ENCODE results near the gene KRT6A.

DNA sequence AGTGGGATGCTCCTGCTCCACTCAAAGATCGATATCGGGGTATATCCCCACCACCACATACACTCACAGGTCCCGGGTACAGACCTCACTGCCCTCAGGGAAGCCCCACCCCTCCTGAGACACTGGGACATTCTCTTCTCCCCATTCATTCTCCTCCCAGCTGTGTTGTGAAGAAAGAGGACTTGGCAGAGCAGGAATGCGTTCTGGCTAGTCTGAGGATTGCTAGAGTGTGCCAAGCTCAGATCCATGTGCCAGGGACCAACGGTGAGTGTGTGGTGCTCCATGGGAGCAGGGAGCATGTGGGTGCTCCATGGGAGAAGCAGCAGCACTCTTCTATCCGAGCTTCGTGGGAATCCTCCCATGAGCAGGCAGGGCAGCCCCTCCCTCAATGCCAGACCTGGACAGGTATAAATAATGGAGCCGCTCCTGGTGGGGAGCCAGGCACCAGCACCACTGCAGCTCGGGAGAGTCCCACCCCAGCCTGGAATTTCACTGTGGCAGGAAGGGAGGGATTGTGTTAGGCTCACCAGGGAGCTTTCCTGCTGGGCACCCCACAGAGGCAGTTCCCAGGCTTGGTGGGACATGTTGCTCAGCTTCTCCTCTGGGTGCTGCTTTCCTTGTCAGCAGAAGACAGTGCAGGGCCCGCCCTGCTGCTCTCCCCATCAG, 29.4 kb upstream of the KRT6A start:
- TF ChIP-seq, protein P1, sequence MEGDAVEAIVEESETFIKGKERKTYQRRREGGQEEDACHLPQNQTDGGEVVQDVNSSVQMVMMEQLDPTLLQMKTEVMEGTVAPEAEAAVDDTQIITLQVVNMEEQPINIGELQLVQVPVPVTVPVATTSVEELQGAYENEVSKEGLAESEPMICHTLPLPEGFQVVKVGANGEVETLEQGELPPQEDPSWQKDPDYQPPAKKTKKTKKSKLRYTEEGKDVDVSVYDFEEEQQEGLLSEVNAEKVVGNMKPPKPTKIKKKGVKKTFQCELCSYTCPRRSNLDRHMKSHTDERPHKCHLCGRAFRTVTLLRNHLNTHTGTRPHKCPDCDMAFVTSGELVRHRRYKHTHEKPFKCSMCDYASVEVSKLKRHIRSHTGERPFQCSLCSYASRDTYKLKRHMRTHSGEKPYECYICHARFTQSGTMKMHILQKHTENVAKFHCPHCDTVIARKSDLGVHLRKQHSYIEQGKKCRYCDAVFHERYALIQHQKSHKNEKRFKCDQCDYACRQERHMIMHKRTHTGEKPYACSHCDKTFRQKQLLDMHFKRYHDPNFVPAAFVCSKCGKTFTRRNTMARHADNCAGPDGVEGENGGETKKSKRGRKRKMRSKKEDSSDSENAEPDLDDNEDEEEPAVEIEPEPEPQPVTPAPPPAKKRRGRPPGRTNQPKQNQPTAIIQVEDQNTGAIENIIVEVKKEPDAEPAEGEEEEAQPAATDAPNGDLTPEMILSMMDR (IDR thresholded peaks at IDR 0.05; ENCODE audit: low read depth, low read length, missing input control): no peak
- TF ChIP-seq GABPA (IDR thresholded peaks at IDR 0.05 in 1 of 2, conservative IDR thresholded peaks at IDR 0.05 in 1 of 2) (no peak), TAF1 (conservative IDR thresholded peaks at IDR 0.05) (no peak), RAD21 (IDR thresholded peaks at IDR 0.05) (no peak), EGR1 (IDR thresholded peaks at IDR 0.05; ENCODE audit: low read depth in 2 of 2) (no peak)
- TF ChIP-seq, protein P2, sequence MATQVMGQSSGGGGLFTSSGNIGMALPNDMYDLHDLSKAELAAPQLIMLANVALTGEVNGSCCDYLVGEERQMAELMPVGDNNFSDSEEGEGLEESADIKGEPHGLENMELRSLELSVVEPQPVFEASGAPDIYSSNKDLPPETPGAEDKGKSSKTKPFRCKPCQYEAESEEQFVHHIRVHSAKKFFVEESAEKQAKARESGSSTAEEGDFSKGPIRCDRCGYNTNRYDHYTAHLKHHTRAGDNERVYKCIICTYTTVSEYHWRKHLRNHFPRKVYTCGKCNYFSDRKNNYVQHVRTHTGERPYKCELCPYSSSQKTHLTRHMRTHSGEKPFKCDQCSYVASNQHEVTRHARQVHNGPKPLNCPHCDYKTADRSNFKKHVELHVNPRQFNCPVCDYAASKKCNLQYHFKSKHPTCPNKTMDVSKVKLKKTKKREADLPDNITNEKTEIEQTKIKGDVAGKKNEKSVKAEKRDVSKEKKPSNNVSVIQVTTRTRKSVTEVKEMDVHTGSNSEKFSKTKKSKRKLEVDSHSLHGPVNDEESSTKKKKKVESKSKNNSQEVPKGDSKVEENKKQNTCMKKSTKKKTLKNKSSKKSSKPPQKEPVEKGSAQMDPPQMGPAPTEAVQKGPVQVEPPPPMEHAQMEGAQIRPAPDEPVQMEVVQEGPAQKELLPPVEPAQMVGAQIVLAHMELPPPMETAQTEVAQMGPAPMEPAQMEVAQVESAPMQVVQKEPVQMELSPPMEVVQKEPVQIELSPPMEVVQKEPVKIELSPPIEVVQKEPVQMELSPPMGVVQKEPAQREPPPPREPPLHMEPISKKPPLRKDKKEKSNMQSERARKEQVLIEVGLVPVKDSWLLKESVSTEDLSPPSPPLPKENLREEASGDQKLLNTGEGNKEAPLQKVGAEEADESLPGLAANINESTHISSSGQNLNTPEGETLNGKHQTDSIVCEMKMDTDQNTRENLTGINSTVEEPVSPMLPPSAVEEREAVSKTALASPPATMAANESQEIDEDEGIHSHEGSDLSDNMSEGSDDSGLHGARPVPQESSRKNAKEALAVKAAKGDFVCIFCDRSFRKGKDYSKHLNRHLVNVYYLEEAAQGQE (IDR thresholded peaks at IDR 0.05): no peak
- TF ChIP-seq, protein P3, sequence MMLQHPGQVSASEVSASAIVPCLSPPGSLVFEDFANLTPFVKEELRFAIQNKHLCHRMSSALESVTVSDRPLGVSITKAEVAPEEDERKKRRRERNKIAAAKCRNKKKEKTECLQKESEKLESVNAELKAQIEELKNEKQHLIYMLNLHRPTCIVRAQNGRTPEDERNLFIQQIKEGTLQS (IDR thresholded peaks at IDR 0.05): no peak
- TF ChIP-seq, protein P4, sequence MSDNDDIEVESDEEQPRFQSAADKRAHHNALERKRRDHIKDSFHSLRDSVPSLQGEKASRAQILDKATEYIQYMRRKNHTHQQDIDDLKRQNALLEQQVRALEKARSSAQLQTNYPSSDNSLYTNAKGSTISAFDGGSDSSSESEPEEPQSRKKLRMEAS (IDR thresholded peaks at IDR 0.05): no peak
- TF ChIP-seq, protein P5, sequence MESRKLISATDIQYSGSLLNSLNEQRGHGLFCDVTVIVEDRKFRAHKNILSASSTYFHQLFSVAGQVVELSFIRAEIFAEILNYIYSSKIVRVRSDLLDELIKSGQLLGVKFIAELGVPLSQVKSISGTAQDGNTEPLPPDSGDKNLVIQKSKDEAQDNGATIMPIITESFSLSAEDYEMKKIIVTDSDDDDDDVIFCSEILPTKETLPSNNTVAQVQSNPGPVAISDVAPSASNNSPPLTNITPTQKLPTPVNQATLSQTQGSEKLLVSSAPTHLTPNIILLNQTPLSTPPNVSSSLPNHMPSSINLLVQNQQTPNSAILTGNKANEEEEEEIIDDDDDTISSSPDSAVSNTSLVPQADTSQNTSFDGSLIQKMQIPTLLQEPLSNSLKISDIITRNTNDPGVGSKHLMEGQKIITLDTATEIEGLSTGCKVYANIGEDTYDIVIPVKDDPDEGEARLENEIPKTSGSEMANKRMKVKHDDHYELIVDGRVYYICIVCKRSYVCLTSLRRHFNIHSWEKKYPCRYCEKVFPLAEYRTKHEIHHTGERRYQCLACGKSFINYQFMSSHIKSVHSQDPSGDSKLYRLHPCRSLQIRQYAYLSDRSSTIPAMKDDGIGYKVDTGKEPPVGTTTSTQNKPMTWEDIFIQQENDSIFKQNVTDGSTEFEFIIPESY (IDR thresholded peaks at IDR 0.05): no peak
